Astrocyte of the spinal cord (primary cell): Measurements from ENCODE around the gene KLK8.

Experiments used
- DNase-seq: peaks from one replicate; pipeline ENCODE4 v3.0.0; 2011; ENCODE audit warnings: low read depth, low spot score
- H3K4me3 ChIP-seq: 2 replicates; pipeline ENCODE4 v1.5.1; 2011; ENCODE audit warnings: low read depth, mild to moderate bottlenecking, low read length, moderate library complexity
- in situ Hi-C: cut with HindIII; loops from 2 replicates; pipeline ENCODE4 v1.10.0; 2017; ENCODE audit warnings: low sequenced_read_pairs
- TF ChIP-seq, protein P1 (sequence below): IDR thresholded peaks from 2 replicates; pipeline ENCODE4 v1.5.1; 2012; ENCODE audit warnings: low read depth, mild to moderate bottlenecking, low read length, inconsistent platforms

The KLK8 gene

GRCh38 chr19:50980208-50980607, 21.2 kb downstream of the KLK8 start:
- H3K4me3 ChIP-seq = no peak overlapping the region
- in situ Hi-C loops = no loop called here
- TF ChIP-seq, protein P1, sequence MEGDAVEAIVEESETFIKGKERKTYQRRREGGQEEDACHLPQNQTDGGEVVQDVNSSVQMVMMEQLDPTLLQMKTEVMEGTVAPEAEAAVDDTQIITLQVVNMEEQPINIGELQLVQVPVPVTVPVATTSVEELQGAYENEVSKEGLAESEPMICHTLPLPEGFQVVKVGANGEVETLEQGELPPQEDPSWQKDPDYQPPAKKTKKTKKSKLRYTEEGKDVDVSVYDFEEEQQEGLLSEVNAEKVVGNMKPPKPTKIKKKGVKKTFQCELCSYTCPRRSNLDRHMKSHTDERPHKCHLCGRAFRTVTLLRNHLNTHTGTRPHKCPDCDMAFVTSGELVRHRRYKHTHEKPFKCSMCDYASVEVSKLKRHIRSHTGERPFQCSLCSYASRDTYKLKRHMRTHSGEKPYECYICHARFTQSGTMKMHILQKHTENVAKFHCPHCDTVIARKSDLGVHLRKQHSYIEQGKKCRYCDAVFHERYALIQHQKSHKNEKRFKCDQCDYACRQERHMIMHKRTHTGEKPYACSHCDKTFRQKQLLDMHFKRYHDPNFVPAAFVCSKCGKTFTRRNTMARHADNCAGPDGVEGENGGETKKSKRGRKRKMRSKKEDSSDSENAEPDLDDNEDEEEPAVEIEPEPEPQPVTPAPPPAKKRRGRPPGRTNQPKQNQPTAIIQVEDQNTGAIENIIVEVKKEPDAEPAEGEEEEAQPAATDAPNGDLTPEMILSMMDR = no peak
- no peak for DNase-seq

DNA sequence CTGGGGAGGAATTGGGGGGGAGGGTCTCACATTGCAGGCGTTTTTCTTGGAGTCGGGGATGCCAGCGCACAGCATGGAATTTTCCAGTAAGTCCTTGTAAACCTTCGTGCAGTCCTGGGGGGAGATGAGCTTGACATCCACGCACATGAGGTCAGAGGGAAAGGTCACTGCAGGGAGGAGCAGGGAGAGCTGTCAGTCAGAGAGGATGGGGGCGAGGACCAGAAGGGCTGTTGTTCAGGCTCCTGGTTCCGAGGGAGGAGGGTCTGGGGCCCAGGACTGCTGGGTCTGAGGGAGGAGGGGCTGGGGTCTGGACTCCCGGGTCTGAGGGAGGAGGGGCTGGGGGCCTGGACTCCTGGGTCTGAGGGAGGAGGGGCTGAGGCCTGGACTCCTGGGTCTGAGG, 21.6 kb downstream of the KLK8 start:
- no peak for DNase-seq
- H3K4me3 ChIP-seq = no peak overlapping the region
- TF ChIP-seq, protein P1 = no peak
- in situ Hi-C loops = no loop called here

DNA sequence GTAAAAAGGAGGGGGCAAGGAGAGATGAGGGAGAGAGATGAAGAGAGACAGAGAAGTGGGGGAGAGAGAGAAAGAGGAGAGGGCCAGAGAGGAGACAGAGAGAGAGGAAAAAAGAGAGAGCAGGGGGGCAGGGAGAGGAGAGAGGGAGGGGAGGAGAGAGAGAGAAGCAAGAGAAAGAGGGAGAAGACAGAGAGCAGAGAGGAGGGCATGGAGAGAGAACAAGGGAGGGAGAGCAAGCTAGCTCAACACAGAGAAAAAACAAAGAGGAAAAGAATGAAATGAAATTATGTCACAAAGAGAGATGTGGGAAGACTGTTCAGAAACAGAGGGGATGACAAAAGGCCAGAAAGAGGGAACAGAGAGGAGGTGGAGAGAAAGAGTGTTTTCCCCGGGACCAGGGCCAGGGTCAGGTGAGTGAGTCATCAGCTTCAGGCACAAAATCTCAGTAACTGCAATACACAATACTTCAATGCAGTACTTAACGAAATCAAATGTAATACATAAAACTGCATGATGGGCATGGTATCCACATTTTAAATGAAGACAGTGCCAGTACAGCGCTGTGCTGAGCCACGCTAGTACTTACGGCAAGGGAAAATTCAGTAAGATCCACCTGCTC, 22.5 kb downstream of the KLK8 start:
- no peak overlapping the region for H3K4me3 ChIP-seq
- in situ Hi-C loops = no loop called here
- DNase-seq = no peak

GRCh38 chr19:50977626-50978025, 23.8 kb downstream of the KLK8 start:
- in situ Hi-C loops = no loop called here
- TF ChIP-seq, protein P1 = no peak
- no peak for DNase-seq
- H3K4me3 ChIP-seq = no peak overlapping the region

More for the DNA sequence above, 22.5 kb downstream of the KLK8 start:
- TF ChIP-seq, protein P1 = no peak

- in situ Hi-C loops = no loop called here
- DNase-seq = no peak
- TF ChIP-seq, protein P1 = no peak
- no peak overlapping the region for H3K4me3 ChIP-seq
Observed at GRCh38 chr19:50975766-50976165, 25.6 kb downstream of the KLK8 start.

DNA sequence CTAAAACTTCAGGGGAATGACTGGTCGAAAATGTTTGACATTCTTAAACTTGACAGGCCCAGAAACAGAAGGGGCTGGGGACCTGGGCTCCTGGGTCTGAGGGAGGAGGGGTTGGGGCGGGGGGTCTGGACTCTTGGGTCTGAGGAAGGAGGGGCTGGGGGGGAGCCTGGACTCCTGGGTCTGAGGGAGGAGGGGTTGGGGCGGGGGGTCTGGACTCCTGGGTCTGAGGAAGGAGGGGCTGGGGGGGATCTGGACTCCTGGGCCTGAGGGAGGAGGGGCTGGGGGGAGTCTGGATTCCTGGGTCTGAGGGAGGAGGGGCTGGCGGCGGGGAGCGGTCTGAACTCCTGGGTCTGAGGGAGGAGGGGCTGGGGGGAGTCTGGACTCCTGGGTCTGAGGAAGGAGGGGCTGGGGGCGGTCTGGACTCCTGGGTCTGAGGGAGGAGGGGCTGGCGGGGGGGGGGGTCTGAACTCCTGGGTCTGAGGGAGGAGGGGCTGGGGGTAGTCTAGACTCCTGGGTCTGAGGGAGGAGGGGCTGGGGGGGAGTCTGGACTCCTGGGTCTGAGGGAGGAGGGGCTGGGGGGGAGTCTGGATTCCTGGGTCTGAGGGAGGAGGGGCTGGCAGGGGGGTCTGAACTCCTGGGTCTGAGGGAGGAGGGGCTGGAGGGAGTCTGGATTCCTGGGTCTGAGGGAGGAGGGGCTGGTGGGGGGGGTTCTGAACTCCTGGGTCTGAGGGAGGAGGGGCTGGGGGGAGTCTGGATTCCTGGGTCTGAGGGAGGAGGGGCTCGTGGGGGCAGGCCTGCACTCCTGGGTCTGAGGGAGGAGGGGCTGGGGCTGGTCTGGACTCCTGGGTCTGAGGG, 26.5 kb downstream of the KLK8 start:
- in situ Hi-C loops = no loop called here
- no peak for DNase-seq
- no peak overlapping the region for H3K4me3 ChIP-seq
- TF ChIP-seq, protein P1 = no peak
